HEK293T (cell line): Measurements from ENCODE around the gene CA5B.
"Not testable (repeated sequence)": the region's sequence is repeated elsewhere in the genome, so short reads cannot be mapped to it uniquely, and the experiment has no call there.

Experiments
- BHLHE40 ChIP-seq: fragments of 450-650 bp; IDR thresholded peaks from 2 replicates; pipeline ENCODE4 v1.6.1; 2016; ENCODE audit warnings: mild to moderate bottlenecking, moderate library complexity, borderline replicate concordance
- ELF4 ChIP-seq: fragments of 450-650 bp; IDR thresholded peaks from 2 replicates; pipeline ENCODE4 v1.6.1; 2017; ENCODE audit warnings: antibody characterized with exemption
- NFRKB ChIP-seq: fragments of 450-650 bp; IDR thresholded peaks from 2 replicates; pipeline ENCODE4 v1.6.1; 2016; ENCODE audit warnings: mild to moderate bottlenecking, moderate library complexity
- SP1 ChIP-seq: fragments of 450-650 bp; IDR thresholded peaks from 2 replicates; pipeline ENCODE4 v1.6.1; 2017
- SUZ12 ChIP-seq: fragments of 450-650 bp; IDR thresholded peaks from 2 replicates; pipeline ENCODE4 v1.6.1; 2016; ENCODE audit warnings: mild to moderate bottlenecking
- TARDBP ChIP-seq: fragments of 450-650 bp; IDR thresholded peaks from 2 replicates; pipeline ENCODE4 v1.6.1; 2016

DNA sequence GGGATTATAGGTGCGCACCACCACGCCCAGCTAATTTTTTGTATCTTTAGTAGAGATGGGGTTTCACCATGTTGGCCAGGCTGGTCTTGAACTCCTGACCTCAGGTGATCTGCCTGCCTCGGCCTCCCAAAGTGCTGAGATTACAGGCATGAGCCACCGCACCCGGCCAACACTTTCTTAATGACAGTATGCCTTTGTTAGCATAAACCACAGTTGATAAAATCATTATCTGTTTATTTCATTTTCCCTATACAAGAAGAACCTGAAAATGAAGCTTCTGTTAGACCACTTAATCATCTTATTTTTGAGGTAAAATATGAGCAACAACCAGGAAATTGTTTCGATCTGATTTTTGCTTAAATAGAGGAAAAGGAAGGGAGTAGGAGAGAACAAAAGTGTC lies 21.8 kb downstream of the CA5B start:
- not testable (repeated sequence) for TF ChIP-seq SUZ12, TARDBP, BHLHE40, SP1, ELF4, NFRKB
